HCT116 (cell line): ENCODE results near the gene C9orf72. TPM values are rescaled to one million over a fixed set of nuclear protein-coding genes. Genes with fewer than 3 reads are reported as not detected.

Experiments
- ATAC-seq: fragments of 200-7000 bp; cut with Tn5 transposase; 2 replicates; pipeline ENCODE4 v1.9.1; 2020; ENCODE audit warnings: mild to moderate bottlenecking, moderate library complexity
- BruUV-seq: library from RNA; stranded (reverse); fragments of 400-500 nt; replicated peaks from 2 replicates; lab custom pipeline; 2021; lab: Mats Ljungman, UMichigan
- CTCF ChIA-PET: fragments of 300-600 bp; sonication (Branson Sonifier 250); formaldehyde crosslinking; loops from one replicate; lab custom pipeline; 2021; ENCODE audit warnings: antibody characterized with exemption; lab: Charles Lee
- POLR2A ChIA-PET: fragments of 300-600, 350-600 bp; sonication (Branson Sonifier 250); formaldehyde crosslinking; loops from one replicate; lab custom pipeline; 2021; ENCODE audit warnings: antibody characterized with exemption; lab: Charles Lee
- RAD21 ChIA-PET, 2 experiments: fragments of 300-600 bp; sonication (Branson Sonifier 250); formaldehyde crosslinking; loops; one replicate each; lab custom pipeline; 2023; ENCODE audit warnings: low total read pairs in 2 of 2; ENCODE audit not compliant: uncharacterized antibody in 2 of 2, unreplicated experiment in 2 of 2, low non-redundant PET in 1 of 2; lab: Charles Lee
- DNase-seq: peaks from one replicate; pipeline ENCODE4 v3.0.0-alpha.2; 2010; ENCODE audit warnings: low read depth, low spot score
- H2AFZ ChIP-seq: fragments of 200-600 bp; shearing (Covaris generic), sonication (generic); 2 replicates; pipeline ENCODE4 v1.6.1; 2017; ENCODE audit warnings: low read depth, mixed run types, mixed read lengths, antibody characterized with exemption, low read length; ENCODE audit not compliant: poor library complexity, severe bottlenecking
- H3K27ac ChIP-seq: 2 replicates; pipeline ENCODE4 v1.5.1; 2012; ENCODE audit warnings: low read depth, low read length
- H3K27me3 ChIP-seq: fragments of 200-600 bp; sonication (generic); 2 replicates; pipeline ENCODE4 v1.6.1; 2016; ENCODE audit warnings: mixed run types, low read length, mixed read lengths; ENCODE audit not compliant: insufficient read depth
- H3K36me3 ChIP-seq, 2 experiments: fragments of 200-500 bp in 1 of 2; fragments of 200-600 bp in 1 of 2; sonication (Bioruptor generic) in 1 of 2; sonication (generic) in 1 of 2; 2 replicates each; pipeline versions ENCODE4 v1.5.1 to v1.6.1; 2014 to 2016; ENCODE audit warnings: low read length in 2 of 2, inconsistent platforms in 1 of 2, mixed read lengths in 1 of 2, mixed run types in 1 of 2; ENCODE audit not compliant: insufficient read depth in 2 of 2, control insufficient read depth in 1 of 2
- H3K4me1 ChIP-seq, 2 experiments: fragments of 200-600 bp in 1 of 2; sonication (generic) in 1 of 2; 2 replicates each; pipeline versions ENCODE4 v1.5.1 to v1.6.1; 2012 to 2017; ENCODE audit warnings: low read length in 2 of 2, inconsistent platforms in 1 of 2, mild to moderate bottlenecking in 1 of 2, mixed read lengths in 1 of 2, mixed run types in 1 of 2, moderate library complexity in 1 of 2; ENCODE audit not compliant: insufficient read depth in 2 of 2, control insufficient read depth in 1 of 2
- H3K4me2 ChIP-seq: fragments of 200-600 bp; sonication (generic); 2 replicates; pipeline ENCODE4 v1.6.1; 2017; ENCODE audit warnings: mixed run types, low read length, mixed read lengths
- H3K4me3 ChIP-seq, 2 experiments: fragments of 200-600 bp in 1 of 2; sonication (generic) in 1 of 2; replicated peaks in 1 of 2; 2 replicates each; pipeline ENCODE4 v1.5.1; 2011 to 2016; ENCODE audit warnings: low read length in 2 of 2, control low read depth in 1 of 2, low read depth in 1 of 2, mild to moderate bottlenecking in 1 of 2, mixed read lengths in 1 of 2, mixed run types in 1 of 2
- H3K79me2 ChIP-seq: fragments of 200-600 bp; sonication (generic); 2 replicates; pipeline ENCODE4 v1.6.1; 2017; ENCODE audit warnings: mild to moderate bottlenecking, mixed run types, low read length, moderate library complexity, mixed read lengths; ENCODE audit not compliant: insufficient read depth
- H3K9ac ChIP-seq: fragments of 200-600 bp; sonication (generic); 2 replicates; pipeline ENCODE4 v1.6.1; 2016; ENCODE audit warnings: low read length, mixed read lengths
- H3K9me2 ChIP-seq: fragments of 200-600 bp; sonication (generic), shearing (Covaris generic); 2 replicates; pipeline ENCODE4 v1.6.1; 2017; ENCODE audit warnings: mixed run types, mild to moderate bottlenecking, moderate library complexity; ENCODE audit not compliant: insufficient read depth
- H3K9me3 ChIP-seq, 2 experiments: fragments of 200-500 bp in 1 of 2; fragments of 200-600 bp in 1 of 2; sonication (Bioruptor generic) in 1 of 2; sonication (generic) in 1 of 2; 2 replicates each; pipeline ENCODE4 v1.6.1; 2014 to 2017; ENCODE audit warnings: low read length in 2 of 2, mixed read lengths in 2 of 2, inconsistent platforms in 1 of 2, low read depth in 1 of 2, mild to moderate bottlenecking in 1 of 2, mixed run types in 1 of 2, moderate library complexity in 1 of 2; ENCODE audit not compliant: control insufficient read depth in 1 of 2, insufficient read depth in 1 of 2
- H4K20me1 ChIP-seq: fragments of 200-600 bp; sonication (generic), shearing (Covaris generic); 2 replicates; pipeline ENCODE4 v1.6.1; 2017; ENCODE audit warnings: mixed run types, mild to moderate bottlenecking, moderate library complexity; ENCODE audit not compliant: insufficient read depth
- CBX3 ChIP-seq: IDR thresholded peaks from 2 replicates; pipeline ENCODE4 v1.6.1; 2012; ENCODE audit warnings: low read depth
- EGR1 ChIP-seq: IDR thresholded peaks from 2 replicates; pipeline ENCODE4 v1.6.1; 2012; ENCODE audit warnings: low read depth
- ELF1 ChIP-seq: IDR thresholded peaks from 2 replicates; pipeline ENCODE4 v1.6.1; 2012; ENCODE audit warnings: low read depth, borderline replicate concordance
- EZH2 ChIP-seq: fragments of 200-600 bp; sonication (generic); IDR thresholded peaks from 2 replicates; pipeline ENCODE4 v1.6.1; 2017; ENCODE audit warnings: antibody characterized with exemption, mixed run types
- EZH2phosphoT487 ChIP-seq: fragments of 200-600 bp; IDR thresholded peaks from 2 replicates; pipeline ENCODE4 v1.6.1; 2018; ENCODE audit warnings: antibody characterized with exemption, borderline replicate concordance
- FOSL1 ChIP-seq: IDR thresholded peaks from 2 replicates; pipeline ENCODE4 v1.6.1; 2012; ENCODE audit warnings: low read depth
- JUND ChIP-seq: IDR thresholded peaks from 2 replicates; pipeline ENCODE4 v1.6.1; 2012
- POLR2A ChIP-seq: IDR thresholded peaks from 2 replicates; pipeline ENCODE4 v1.7.0; 2011; ENCODE audit warnings: borderline replicate concordance; ENCODE audit not compliant: insufficient read depth, insufficient read length; ENCODE audit errors: extremely low read depth
- REST ChIP-seq: IDR thresholded peaks from 2 replicates; pipeline ENCODE4 v1.6.1; 2012; ENCODE audit warnings: low read depth
- SIN3A ChIP-seq: IDR thresholded peaks from 2 replicates; pipeline ENCODE4 v1.6.1; 2012; ENCODE audit warnings: low read depth
- SP1 ChIP-seq: IDR thresholded peaks from 2 replicates; pipeline ENCODE4 v1.6.1; 2012; ENCODE audit warnings: low read depth
- SRF ChIP-seq: IDR thresholded peaks from 2 replicates; pipeline ENCODE4 v1.6.1; 2012; ENCODE audit warnings: low read depth
- TCF7L2 ChIP-seq: IDR thresholded peaks from 2 replicates; pipeline ENCODE4 v1.7.0; 2011; ENCODE audit warnings: borderline replicate concordance, inconsistent platforms; ENCODE audit not compliant: insufficient read depth, insufficient read length; ENCODE audit errors: extremely low read depth
- YY1 ChIP-seq: IDR thresholded peaks from 2 replicates; pipeline ENCODE4 v1.6.1; 2011; ENCODE audit warnings: low read length, low read depth, moderate library complexity, mild to moderate bottlenecking; ENCODE audit not compliant: insufficient replicate concordance; ENCODE audit errors: extremely low read depth
- ZBTB33 ChIP-seq: IDR thresholded peaks from 2 replicates; pipeline ENCODE4 v1.6.1; 2011; ENCODE audit warnings: mild to moderate bottlenecking, low read length, moderate library complexity; ENCODE audit not compliant: insufficient replicate concordance; ENCODE audit errors: extremely low read depth
- ZFX ChIP-seq: fragments of 450-650 bp; IDR thresholded peaks from 2 replicates; pipeline ENCODE4 v1.6.1; 2017
- intact Hi-C: fragments of 100-400 bp; cut with micrococcal nuclease; formaldehyde crosslinking; loops from 2 replicates; pipeline ENCODE4 v1.10.0; 2022
- total RNA-seq: library from RNA; stranded (reverse); gene quantifications from one replicate; pipeline ENCODE4 v1.2.1, GENCODE V29; 2021; ENCODE audit not compliant: unreplicated experiment
- TF ChIP-seq, protein P1 (sequence below): IDR thresholded peaks from 2 replicates; pipeline ENCODE4 v1.6.1; 2012
- TF ChIP-seq, protein P2 (sequence below): IDR thresholded peaks from 2 replicates; pipeline ENCODE4 v1.6.1; 2012

C9orf72 gene
- total RNA-seq, 1 experiment from 2014 or later: 12.0 TPM

DNA sequence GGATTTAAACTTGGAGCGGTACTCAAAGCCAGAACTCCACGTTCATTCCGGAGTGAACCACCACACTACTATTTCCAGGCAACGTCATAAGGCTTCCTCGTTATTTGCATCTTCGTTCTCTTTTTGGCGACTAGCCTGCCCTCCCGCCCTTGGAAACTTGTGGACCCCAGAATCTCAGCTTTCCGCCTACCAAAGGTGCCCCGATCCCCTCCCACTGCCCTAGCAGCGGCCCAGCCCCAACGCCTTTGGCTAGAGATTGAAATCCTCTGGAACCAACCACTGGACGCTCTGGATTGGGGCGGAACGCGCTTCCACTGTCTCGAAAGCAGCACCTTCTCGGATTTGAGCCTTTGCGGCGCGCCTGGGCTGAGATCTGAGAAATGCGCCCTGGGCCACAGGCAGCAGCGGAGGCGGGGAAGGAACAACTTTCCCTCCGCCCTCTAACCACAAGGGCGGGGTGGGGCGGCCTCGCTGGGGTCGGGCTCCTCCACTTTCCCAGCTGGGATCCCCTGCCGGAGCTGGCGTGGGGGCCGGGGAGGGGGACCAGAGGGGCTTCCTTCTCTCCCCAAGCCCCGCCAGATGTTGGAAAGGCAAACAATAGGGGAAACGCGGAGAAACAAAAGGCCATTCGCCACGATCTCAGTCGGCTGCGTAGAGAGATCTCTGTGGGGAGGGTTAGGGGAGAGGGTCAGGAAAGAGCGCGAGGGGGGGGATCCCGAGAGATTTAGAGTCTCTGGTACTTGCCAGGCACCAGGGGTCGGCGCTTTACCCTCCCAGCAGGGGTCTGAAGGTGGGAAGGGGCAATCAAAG, 45.0 kb downstream of the C9orf72 start:
- Histone ChIP-seq H3K27ac (no peak overlapping the region), H3K9ac (peak overlapping the region; percentile 35; the same call in 1 of the 2 replicates), H3K4me1 (peaks cover 0 to 16% of the 10 kb centered on the region in 2 experiments; a peak in 1 of 4 replicates), H4K20me1 (no peaks in the 10 kb centered on the region), H3K4me2 (peak overlapping the region; percentile 92), H3K9me2 (no peaks in the 10 kb centered on the region), H3K27me3 (no peaks in the 10 kb centered on the region; the same call in 1 of the 2 replicates), H2AFZ (peak overlapping the region; percentile 77), H3K4me3 (peak overlapping the region; percentile 50 to 62), H3K36me3 (no peaks in the 10 kb centered on the region)
- no TSS peak for BruUV-seq
- POLR2A ChIA-PET: no interaction called here
- CTCF ChIA-PET: interaction anchor here (0.9 to 1.7 kb wide), 2 partner anchors 14 to 195 kb away, joined by 3 to 7 read pairs; no protein-coding TSS in a partner anchor
- no peak for DNase-seq
- RAD21 ChIA-PET: no interaction called here
- intact Hi-C loops: no loop called here
- TF ChIP-seq TCF7L2: no peak
- no peak for TF ChIP-seq SRF
- no peak for TF ChIP-seq ZBTB33
- TF ChIP-seq FOSL1: no peak
- no peak for TF ChIP-seq EZH2phosphoT487
- TF ChIP-seq ZFX: no peak
- TF ChIP-seq REST: no peak
- TF ChIP-seq, protein P1, sequence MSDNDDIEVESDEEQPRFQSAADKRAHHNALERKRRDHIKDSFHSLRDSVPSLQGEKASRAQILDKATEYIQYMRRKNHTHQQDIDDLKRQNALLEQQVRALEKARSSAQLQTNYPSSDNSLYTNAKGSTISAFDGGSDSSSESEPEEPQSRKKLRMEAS: no peak
- no peak for TF ChIP-seq SIN3A
- no peak for TF ChIP-seq YY1
- TF ChIP-seq POLR2A: no peak
- TF ChIP-seq ELF1: no peak
- no peak for TF ChIP-seq EZH2
- TF ChIP-seq CBX3: no peak
- TF ChIP-seq EGR1: no peak
- TF ChIP-seq JUND: no peak
- TF ChIP-seq, protein P2, sequence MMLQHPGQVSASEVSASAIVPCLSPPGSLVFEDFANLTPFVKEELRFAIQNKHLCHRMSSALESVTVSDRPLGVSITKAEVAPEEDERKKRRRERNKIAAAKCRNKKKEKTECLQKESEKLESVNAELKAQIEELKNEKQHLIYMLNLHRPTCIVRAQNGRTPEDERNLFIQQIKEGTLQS: no peak
- TF ChIP-seq SP1: no peak
- TF ChIP-seq, all 23 proteins: peak for 0
- ATAC-seq: peak; percentile 50
- H3K9me3 ChIP-seq: no peaks in the 10 kb centered on the region
- no peaks in the 10 kb centered on the region for H3K79me2 ChIP-seq
